Duodenal mucosa (tissue), 2 donors: ENCODE measurements around the gene RSAD2.
"Not testable (repeated sequence)": the region's sequence is repeated elsewhere in the genome, so short reads cannot be mapped to it uniquely, and the experiment has no call there.

Source experiments
- H3K27ac ChIP-seq: one replicate; pipeline ENCODE4 v1.7.0; 2013; ENCODE audit warnings: low read depth, low read length
- H3K27me3 ChIP-seq, 2 donors: one replicate each; pipeline ENCODE4 v1.7.0; 2013; ENCODE audit warnings: low read length in 2 of 2, control low read depth in 1 of 2; ENCODE audit not compliant: insufficient read depth in 2 of 2, control insufficient read depth in 1 of 2
- H3K36me3 ChIP-seq, 2 donors: one replicate each; pipeline ENCODE4 v1.7.0; 2013; ENCODE audit warnings: low read length in 2 of 2, control low read depth in 1 of 2; ENCODE audit not compliant: insufficient read depth in 2 of 2, control insufficient read depth in 1 of 2
- H3K4me1 ChIP-seq, 2 donors: one replicate each; pipeline ENCODE4 v1.7.0; 2013; ENCODE audit warnings: low read length in 2 of 2, control low read depth in 1 of 2; ENCODE audit not compliant: insufficient read depth in 2 of 2, control insufficient read depth in 1 of 2
- H3K4me3 ChIP-seq, 2 donors: one replicate each; pipeline ENCODE4 v1.7.0; 2013; ENCODE audit warnings: low read length in 2 of 2, low read depth in 1 of 2
- H3K9ac ChIP-seq, 2 donors: one replicate each; pipeline ENCODE4 v1.7.0; 2013; ENCODE audit warnings: low read length in 2 of 2, low read depth in 1 of 2
- H3K9me3 ChIP-seq, 2 donors: one replicate each; pipeline ENCODE4 v1.7.0; 2013; ENCODE audit warnings: low read length in 2 of 2, control low read depth in 1 of 2; ENCODE audit not compliant: control insufficient read depth in 1 of 2

The RSAD2 gene

DNA sequence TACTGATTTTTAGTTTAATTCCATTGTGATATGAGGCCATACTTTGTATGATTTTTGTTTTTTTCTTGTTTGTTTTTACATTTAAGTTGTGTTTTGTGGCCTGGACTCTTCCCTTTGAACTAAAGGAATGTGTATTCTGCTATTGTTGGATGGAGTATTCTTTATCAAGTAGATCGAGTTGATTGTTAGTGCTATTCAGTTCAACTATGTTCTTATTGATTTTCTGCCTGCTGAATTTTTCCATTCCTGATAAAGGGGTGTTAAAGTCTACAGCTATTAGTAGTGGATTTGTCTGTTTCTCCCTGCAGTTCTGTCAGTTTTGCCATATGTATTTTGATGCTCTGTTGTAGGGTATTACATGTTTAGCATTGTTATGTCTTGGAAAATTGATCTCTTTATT is 54.2 kb downstream of the RSAD2 start:
- Histone ChIP-seq H3K9ac (no peak overlapping the region), H3K27me3 (no peaks in the 10 kb centered on the region), H3K36me3 (no peaks in the 10 kb centered on the region), H3K27ac (no peak overlapping the region), H3K9me3 (no peaks in the 10 kb centered on the region), H3K4me3 (no peak overlapping the region), H3K4me1 (peaks cover 0 to 4% of the 10 kb centered on the region in 2 donors)

DNA sequence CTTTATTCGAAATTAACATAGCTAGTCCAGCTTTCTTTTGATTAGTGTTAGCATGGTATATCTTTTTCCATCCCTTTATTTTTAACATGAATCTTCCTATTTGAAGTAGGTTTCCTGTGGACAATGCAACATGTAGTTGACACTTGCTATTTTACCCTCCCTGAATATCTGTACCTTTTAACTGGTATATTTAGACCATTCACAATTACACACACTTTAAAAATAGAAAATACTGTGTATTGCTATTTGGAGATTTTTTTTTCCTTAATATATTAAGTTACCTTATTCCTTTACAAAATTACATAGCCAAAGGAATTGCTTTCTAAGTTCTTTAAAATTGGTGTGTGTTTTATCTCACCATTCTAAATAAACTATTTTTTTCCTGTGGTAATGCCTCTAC is 54.6 kb downstream of the RSAD2 start:
- peaks cover 0 to 3% of the 10 kb centered on the region in 2 donors for H3K4me1 ChIP-seq
- H3K4me3 ChIP-seq = no peak overlapping the region
- no peak overlapping the region for H3K9ac ChIP-seq
- H3K27ac ChIP-seq = no peak overlapping the region
- H3K36me3 ChIP-seq = no peaks in the 10 kb centered on the region
- H3K9me3 ChIP-seq = no peaks in the 10 kb centered on the region
- no peaks in the 10 kb centered on the region for H3K27me3 ChIP-seq

GRCh38 chr2:6932828-6933227 is 55.3 kb downstream of the RSAD2 start:
- Histone ChIP-seq H3K4me3 (no peak overlapping the region), H3K27me3 (no peaks in the 10 kb centered on the region), H3K36me3 (no peaks in the 10 kb centered on the region), H3K27ac (no peak overlapping the region), H3K9me3 (no peaks in the 10 kb centered on the region), H3K4me1 (no peaks in the 10 kb centered on the region), H3K9ac (no peak overlapping the region)

DNA sequence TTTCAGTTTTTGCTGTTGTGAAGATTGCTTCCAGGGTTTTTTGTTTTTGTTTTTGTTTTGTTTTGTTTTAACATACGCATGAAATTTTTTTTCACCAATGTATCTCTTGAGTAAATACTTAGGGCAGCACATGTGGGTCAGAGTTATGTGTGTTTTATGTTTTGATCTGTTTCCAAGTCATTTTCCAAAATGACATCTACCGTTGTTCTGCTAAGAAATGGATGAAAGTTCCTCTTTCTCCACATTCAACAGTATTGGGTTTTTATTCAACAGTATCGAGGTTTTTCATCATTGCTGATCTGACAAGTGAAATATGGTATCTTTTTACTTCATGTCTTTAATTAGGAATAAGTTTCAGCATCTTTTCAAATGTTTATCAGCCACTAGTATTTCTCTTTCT is 56.3 kb downstream of the RSAD2 start:
- Histone ChIP-seq H3K4me1 (no peaks in the 10 kb centered on the region), H3K9me3 (no peaks in the 10 kb centered on the region), H3K4me3 (no peak overlapping the region), H3K27me3 (no peaks in the 10 kb centered on the region), H3K27ac (no peak overlapping the region), H3K9ac (no peak overlapping the region), H3K36me3 (no peaks in the 10 kb centered on the region)

GRCh38 chr2:6934345-6934744 is 56.8 kb downstream of the RSAD2 start:
- no peaks in the 10 kb centered on the region for H3K27me3 ChIP-seq
- H3K36me3 ChIP-seq = no peaks in the 10 kb centered on the region
- H3K27ac ChIP-seq = no peak overlapping the region
- no peaks in the 10 kb centered on the region for H3K4me1 ChIP-seq
- no peak overlapping the region for H3K9ac ChIP-seq
- H3K9me3 ChIP-seq = no peaks in the 10 kb centered on the region
- no peak overlapping the region for H3K4me3 ChIP-seq

GRCh38 chr2:6934758-6935651 is 57.4 kb downstream of the RSAD2 start:
- H3K4me3 ChIP-seq = no peak overlapping the region
- no peak overlapping the region for H3K9ac ChIP-seq
- no peaks in the 10 kb centered on the region for H3K9me3 ChIP-seq
- no peaks in the 10 kb centered on the region for H3K36me3 ChIP-seq
- no peaks in the 10 kb centered on the region for H3K4me1 ChIP-seq
- no peaks in the 10 kb centered on the region for H3K27me3 ChIP-seq
- H3K27ac ChIP-seq = no peak overlapping the region

GRCh38 chr2:6935652-6936020 is 58.1 kb downstream of the RSAD2 start:
- not testable (repeated sequence) for H3K9ac ChIP-seq, H3K27me3 ChIP-seq, H3K9me3 ChIP-seq, H3K27ac ChIP-seq, H3K4me1 ChIP-seq, H3K36me3 ChIP-seq, H3K4me3 ChIP-seq

- H3K36me3 ChIP-seq = no peaks in the 10 kb centered on the region
- no peaks in the 10 kb centered on the region for H3K27me3 ChIP-seq
- H3K4me3 ChIP-seq = no peak overlapping the region
- no peaks in the 10 kb centered on the region for H3K4me1 ChIP-seq
- no peak overlapping the region for H3K9ac ChIP-seq
- H3K9me3 ChIP-seq = no peaks in the 10 kb centered on the region
- no peak overlapping the region for H3K27ac ChIP-seq
Observed at GRCh38 chr2:6937157-6937556, 59.6 kb downstream of the RSAD2 start.

DNA sequence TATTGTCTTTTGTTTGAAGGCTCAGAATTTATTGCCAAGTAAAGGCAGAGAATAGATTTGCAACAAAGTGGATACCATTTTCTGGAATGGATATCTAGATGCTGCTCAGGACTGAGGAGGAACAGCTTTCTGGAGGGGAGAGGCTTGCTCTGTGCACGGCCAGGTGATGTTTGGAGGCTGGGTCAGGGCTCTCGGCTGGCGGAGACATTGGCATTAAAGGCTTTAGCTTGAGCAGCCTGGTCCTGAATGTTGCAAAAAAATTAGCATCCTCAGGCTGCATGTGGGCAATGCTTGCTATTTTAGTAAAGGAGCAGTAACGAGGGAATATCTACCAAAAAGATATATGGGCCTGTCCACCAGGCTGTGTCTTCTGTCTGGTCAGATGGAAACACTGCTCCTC is 60.0 kb downstream of the RSAD2 start:
- Histone ChIP-seq H3K27ac (no peak overlapping the region), H3K9me3 (no peaks in the 10 kb centered on the region), H3K36me3 (no peaks in the 10 kb centered on the region), H3K9ac (no peak overlapping the region), H3K4me1 (no peaks in the 10 kb centered on the region), H3K4me3 (no peak overlapping the region), H3K27me3 (no peaks in the 10 kb centered on the region)

- Histone ChIP-seq H3K9me3 (no peaks in the 10 kb centered on the region), H3K4me1 (no peaks in the 10 kb centered on the region), H3K4me3 (no peak overlapping the region), H3K9ac (no peak overlapping the region), H3K27me3 (no peaks in the 10 kb centered on the region), H3K36me3 (no peaks in the 10 kb centered on the region), H3K27ac (no peak overlapping the region)
Observed at GRCh38 chr2:6939071-6939470, 61.5 kb downstream of the RSAD2 start.
